ENCODE measurements around the gene GRAMD2B. TPM values are rescaled to one million over a fixed set of nuclear protein-coding genes. Genes with fewer than 3 reads are reported as not detected.
"Not testable (repeated sequence)": the region's sequence is repeated elsewhere in the genome, so short reads cannot be mapped to it uniquely, and the experiment has no call there.

GRAMD2B gene
- polyA plus RNA-seq, 1 donor from 2014 or later = not detected

- Histone ChIP-seq H3K9me2 (ENCODE audit: insufficient read depth, low read length) (no peaks in the 10 kb centered on the region), H3K79me2 (replicated peaks; ENCODE audit: insufficient read depth, low read length) (no peaks in the 10 kb centered on the region), H4K20me1 (ENCODE audit: insufficient read depth) (no peaks in the 10 kb centered on the region), H3K36me3 (ENCODE audit: insufficient read depth, low read length) (no peaks in the 10 kb centered on the region), H3K27me3 (ENCODE audit: insufficient read depth, low read depth, low read length) (no peaks in the 10 kb centered on the region), H3F3A (ENCODE audit: insufficient read depth, low read length, poor library complexity, severe bottlenecking) (no peaks in the 10 kb centered on the region), H3K9ac (ENCODE audit: low read length) (no peak overlapping the region), H3K27ac (ENCODE audit: low read length) (no peak overlapping the region), H2AFZ (ENCODE audit: low read depth, low read length) (no peak overlapping the region), H3K4me3 (ENCODE audit: low read length) (no peak overlapping the region), H3K9me3 (ENCODE audit: low read length) (no peaks in the 10 kb centered on the region), H3K4me2 (ENCODE audit: low read length) (no peak overlapping the region)
- TF ChIP-seq TAF1 (IDR thresholded peaks at IDR 0.05; ENCODE audit: low read depth) (no peak), CTCF (IDR thresholded peaks at IDR 0.05; ENCODE audit: poor library complexity, severe bottlenecking) (no peak)
Measured at GRCh38 chr5:126516852-126517251, 93.6 kb downstream of the GRAMD2B start.

GRCh38 chr5:126519223-126519622 lies 96.0 kb downstream of the GRAMD2B start:
- H3K79me2 ChIP-seq (replicated peaks; ENCODE audit: insufficient read depth, low read length); H3K9me3 ChIP-seq (ENCODE audit: low read length); H4K20me1 ChIP-seq (ENCODE audit: insufficient read depth); H3K27me3 ChIP-seq (ENCODE audit: insufficient read depth, low read depth, low read length); H3K4me2 ChIP-seq (ENCODE audit: low read length); H2AFZ ChIP-seq (ENCODE audit: low read depth, low read length); H3K27ac ChIP-seq (ENCODE audit: low read length); H3K9me2 ChIP-seq (ENCODE audit: insufficient read depth, low read length); H3K4me3 ChIP-seq (ENCODE audit: low read length); H3K36me3 ChIP-seq (ENCODE audit: insufficient read depth, low read length); H3K9ac ChIP-seq (ENCODE audit: low read length); H3F3A ChIP-seq (ENCODE audit: insufficient read depth, low read length, poor library complexity, severe bottlenecking): not testable (repeated sequence)

GRCh38 chr5:126519637-126520592 lies 96.7 kb downstream of the GRAMD2B start:
- H3K9me2 ChIP-seq (ENCODE audit: insufficient read depth, low read length) = no peaks in the 10 kb centered on the region
- no peaks in the 10 kb centered on the region for H3K36me3 ChIP-seq (ENCODE audit: insufficient read depth, low read length)
- no peaks in the 10 kb centered on the region for H3K27me3 ChIP-seq (ENCODE audit: insufficient read depth, low read depth, low read length)
- H2AFZ ChIP-seq (ENCODE audit: low read depth, low read length) = no peak overlapping the region
- H3K4me2 ChIP-seq (ENCODE audit: low read length) = no peak overlapping the region
- no peak overlapping the region for H3K9ac ChIP-seq (ENCODE audit: low read length)
- H3K9me3 ChIP-seq (ENCODE audit: low read length) = no peaks in the 10 kb centered on the region
- H3K4me3 ChIP-seq (ENCODE audit: low read length) = no peak overlapping the region
- no peaks in the 10 kb centered on the region for H3K79me2 ChIP-seq (replicated peaks; ENCODE audit: insufficient read depth, low read length)
- H4K20me1 ChIP-seq (ENCODE audit: insufficient read depth) = no peaks in the 10 kb centered on the region
- H3K27ac ChIP-seq (ENCODE audit: low read length) = no peak overlapping the region
- H3F3A ChIP-seq (ENCODE audit: insufficient read depth, low read length, poor library complexity, severe bottlenecking) = no peaks in the 10 kb centered on the region
- TF ChIP-seq CTCF (IDR thresholded peaks at IDR 0.05; ENCODE audit: poor library complexity, severe bottlenecking) = no peak
- TF ChIP-seq EP300 (conservative IDR thresholded peaks at IDR 0.05; ENCODE audit: poor library complexity, severe bottlenecking) = no peak
- no peak for TF ChIP-seq MXI1 (conservative IDR thresholded peaks at IDR 0.05; ENCODE audit: poor library complexity, severe bottlenecking)
- TF ChIP-seq EZH2 (IDR thresholded peaks at IDR 0.05; ENCODE audit: borderline replicate concordance, insufficient read depth, low read length, poor library complexity, severe bottlenecking) = no peak
- TF ChIP-seq REST (IDR thresholded peaks at IDR 0.05; ENCODE audit: borderline replicate concordance) = no peak
